Measurements from ENCODE around the gene NRCAM.

Gene NRCAM

GRCh38 chr7:108326938-108327337 is 129.3 kb downstream of the NRCAM start:
- TF ChIP-seq ZFX (IDR thresholded peaks at IDR 0.05) (no peak), CTCF (conservative IDR thresholded peaks at IDR 0.05) (no peak)
- H3K27ac ChIP-seq = no peak overlapping the region

GRCh38 chr7:108324053-108325038 is 131.9 kb downstream of the NRCAM start:
- no peak for TF ChIP-seq ZFX (IDR thresholded peaks at IDR 0.05)
- no peak for TF ChIP-seq CTCF (conservative IDR thresholded peaks at IDR 0.05)
- no peak overlapping the region for H3K27ac ChIP-seq

GRCh38 chr7:108322925-108323832 is 133.1 kb downstream of the NRCAM start:
- TF ChIP-seq ZFX (IDR thresholded peaks at IDR 0.05) (no peak), CTCF (conservative IDR thresholded peaks at IDR 0.05) (no peak)
- no peak overlapping the region for H3K27ac ChIP-seq

- TF ChIP-seq CTCF (conservative IDR thresholded peaks at IDR 0.05) (no peak), ZFX (IDR thresholded peaks at IDR 0.05) (no peak)
- no peak overlapping the region for H3K27ac ChIP-seq
Observed at GRCh38 chr7:108322046-108322445, 134.2 kb downstream of the NRCAM start.

- TF ChIP-seq CTCF (conservative IDR thresholded peaks at IDR 0.05) (no peak), ZFX (IDR thresholded peaks at IDR 0.05) (no peak)
- no peak overlapping the region for H3K27ac ChIP-seq
Observed at GRCh38 chr7:108321359-108321758, 134.9 kb downstream of the NRCAM start.

- H3K27ac ChIP-seq = no peak overlapping the region
- no peak for TF ChIP-seq CTCF (conservative IDR thresholded peaks at IDR 0.05)
- no peak for TF ChIP-seq ZFX (IDR thresholded peaks at IDR 0.05)
Observed at GRCh38 chr7:108316708-108317107, 139.5 kb downstream of the NRCAM start.

Data from C4-2B (cell line).